ENCODE measurements around the gene JADE2. TPM values are rescaled to one million over a fixed set of nuclear protein-coding genes. Genes with fewer than 3 reads are reported as not detected.
A peak's percentile ranks its signal among the peaks of the same experiment; 100 is the strongest.

The JADE2 gene
- total RNA-seq, 1 donor from 2014 or later, result 30.3 TPM

GRCh38 chr5:134592141-134592746 lies 66.8 kb downstream of the JADE2 start:
- no peaks in the 10 kb centered on the region for H3K27me3 ChIP-seq (ENCODE audit: insufficient read depth, low read length)
- no peaks in the 10 kb centered on the region for H3K36me3 ChIP-seq (ENCODE audit: insufficient read depth, low read length)
- Mint-ChIP-seq H3K27me3 (ENCODE audit: low read depth, unreplicated experiment) (peaks cover 8% of the 10 kb centered on the region), H3K4me1 (ENCODE audit: low read depth, unreplicated experiment) (peaks cover 10% of the 10 kb centered on the region), H3K9me3 (ENCODE audit: unreplicated experiment) (no peaks in the 10 kb centered on the region), H3K36me3 (ENCODE audit: low read depth, unreplicated experiment) (peaks cover 2% of the 10 kb centered on the region), H3K27ac (ENCODE audit: unreplicated experiment) (no peak overlapping the region), H3K4me3 (ENCODE audit: unreplicated experiment) (no peak overlapping the region)
- H3K4me3 ChIP-seq (ENCODE audit: insufficient read depth, low read depth, low read length), result no peak overlapping the region
- peaks cover 9% of the 10 kb centered on the region for H3K4me1 ChIP-seq (ENCODE audit: insufficient read depth, low read length)
- no peak for TF ChIP-seq CTCF (IDR thresholded peaks at IDR 0.05; ENCODE audit: insufficient read depth, low read depth, low read length)
- TF ChIP-seq EZH2 (IDR thresholded peaks at IDR 0.05; ENCODE audit: insufficient read depth, low read length), result no peak
- no peak for FAIRE-seq
- H4K20me1 ChIP-seq (ENCODE audit: insufficient read depth, low read length), result no peaks in the 10 kb centered on the region
- H3K79me2 ChIP-seq (ENCODE audit: insufficient read depth, low read length), result no peaks in the 10 kb centered on the region
- no peak overlapping the region for H3K9ac ChIP-seq (ENCODE audit: low read length)
- peak overlapping the region; percentile 1 for H3K4me2 ChIP-seq (ENCODE audit: low read length)
- H3K9me3 ChIP-seq (ENCODE audit: insufficient read depth, low read depth, low read length), result no peaks in the 10 kb centered on the region
- H3K27ac ChIP-seq (ENCODE audit: low read depth, low read length), result no peak overlapping the region
- DNase-seq (ENCODE audit: low read depth), result peak; percentile 39
- peak overlapping the region; percentile 36 for H2AFZ ChIP-seq (ENCODE audit: low read depth, low read length)

- Histone ChIP-seq H3K79me2 (ENCODE audit: insufficient read depth, low read length) (no peaks in the 10 kb centered on the region), H3K9ac (ENCODE audit: low read length) (no peak overlapping the region), H3K4me3 (ENCODE audit: insufficient read depth, low read depth, low read length) (no peak overlapping the region), H3K27ac (ENCODE audit: low read depth, low read length) (no peak overlapping the region), H3K27me3 (ENCODE audit: insufficient read depth, low read length) (no peaks in the 10 kb centered on the region), H4K20me1 (ENCODE audit: insufficient read depth, low read length) (no peaks in the 10 kb centered on the region), H2AFZ (ENCODE audit: low read depth, low read length) (no peak overlapping the region), H3K4me1 (ENCODE audit: insufficient read depth, low read length) (peaks cover 9% of the 10 kb centered on the region), H3K9me3 (ENCODE audit: insufficient read depth, low read depth, low read length) (no peaks in the 10 kb centered on the region), H3K4me2 (ENCODE audit: low read length) (no peak overlapping the region), H3K36me3 (ENCODE audit: insufficient read depth, low read length) (no peaks in the 10 kb centered on the region)
- DNase-seq (ENCODE audit: low read depth) (no peak), FAIRE-seq (no peak)
- TF ChIP-seq EZH2 (IDR thresholded peaks at IDR 0.05; ENCODE audit: insufficient read depth, low read length) (no peak), CTCF (IDR thresholded peaks at IDR 0.05; ENCODE audit: insufficient read depth, low read depth, low read length) (no peak)
- H3K9me3 Mint-ChIP-seq (ENCODE audit: unreplicated experiment), result no peaks in the 10 kb centered on the region
- H3K36me3 Mint-ChIP-seq (ENCODE audit: low read depth, unreplicated experiment), result peaks cover 2% of the 10 kb centered on the region
- peaks cover 10% of the 10 kb centered on the region for H3K4me1 Mint-ChIP-seq (ENCODE audit: low read depth, unreplicated experiment)
- H3K27me3 Mint-ChIP-seq (ENCODE audit: low read depth, unreplicated experiment), result peaks cover 8% of the 10 kb centered on the region
- no peak overlapping the region for H3K4me3 Mint-ChIP-seq (ENCODE audit: unreplicated experiment)
- H3K27ac Mint-ChIP-seq (ENCODE audit: unreplicated experiment), result no peak overlapping the region
Observed at GRCh38 chr5:134594336-134594735, 68.9 kb downstream of the JADE2 start.

GRCh38 chr5:134594797-134595457 lies 69.5 kb downstream of the JADE2 start:
- Histone ChIP-seq H3K4me3 (ENCODE audit: insufficient read depth, low read depth, low read length) (no peak overlapping the region), H3K9ac (ENCODE audit: low read length) (no peak overlapping the region), H3K27me3 (ENCODE audit: insufficient read depth, low read length) (no peaks in the 10 kb centered on the region), H3K4me1 (ENCODE audit: insufficient read depth, low read length) (peaks cover 9% of the 10 kb centered on the region), H2AFZ (ENCODE audit: low read depth, low read length) (no peak overlapping the region), H3K27ac (ENCODE audit: low read depth, low read length) (no peak overlapping the region), H3K79me2 (ENCODE audit: insufficient read depth, low read length) (no peaks in the 10 kb centered on the region), H4K20me1 (ENCODE audit: insufficient read depth, low read length) (no peaks in the 10 kb centered on the region), H3K36me3 (ENCODE audit: insufficient read depth, low read length) (no peaks in the 10 kb centered on the region), H3K9me3 (ENCODE audit: insufficient read depth, low read depth, low read length) (no peaks in the 10 kb centered on the region), H3K4me2 (ENCODE audit: low read length) (no peak overlapping the region)
- Mint-ChIP-seq H3K9me3 (ENCODE audit: unreplicated experiment) (no peaks in the 10 kb centered on the region), H3K4me1 (ENCODE audit: low read depth, unreplicated experiment) (peaks cover 10% of the 10 kb centered on the region), H3K27me3 (ENCODE audit: low read depth, unreplicated experiment) (peaks cover 8% of the 10 kb centered on the region), H3K36me3 (ENCODE audit: low read depth, unreplicated experiment) (peaks cover 2% of the 10 kb centered on the region), H3K4me3 (ENCODE audit: unreplicated experiment) (no peak overlapping the region), H3K27ac (ENCODE audit: unreplicated experiment) (no peak overlapping the region)
- TF ChIP-seq CTCF (IDR thresholded peaks at IDR 0.05; ENCODE audit: insufficient read depth, low read depth, low read length), result no peak
- no peak for TF ChIP-seq EZH2 (IDR thresholded peaks at IDR 0.05; ENCODE audit: insufficient read depth, low read length)
- no peak for DNase-seq (ENCODE audit: low read depth)
- no peak for FAIRE-seq
